Measurements from ENCODE around the gene KIAA0825. TPM values are rescaled to one million over a fixed set of nuclear protein-coding genes. Genes with fewer than 3 reads are reported as not detected.

Gene KIAA0825
- total RNA-seq, 1 experiment from 2014 or later, result 1.9 TPM

- no peaks in the 10 kb centered on the region for H3K4me1 ChIP-seq (replicated peaks; ENCODE audit: insufficient read depth)
- H3K9me3 ChIP-seq (ENCODE audit: insufficient read depth, low read depth), result no peaks in the 10 kb centered on the region
- no peaks in the 10 kb centered on the region for H3K36me3 ChIP-seq (ENCODE audit: low read depth)
- H3K4me3 ChIP-seq, result no peak overlapping the region
- no peak overlapping the region for H3K27ac ChIP-seq
- H3K79me2 ChIP-seq (ENCODE audit: low read depth), result no peaks in the 10 kb centered on the region
- DNase-seq, result no peak
- H2AFZ ChIP-seq, result no peak overlapping the region
- H4K20me1 ChIP-seq (ENCODE audit: insufficient read depth), result no peaks in the 10 kb centered on the region
- ChIA-PET CTCF (no interaction called here), POLR2A (ENCODE audit: unreplicated experiment) (no interaction called here)
- no peaks in the 10 kb centered on the region for H3K27me3 ChIP-seq (ENCODE audit: insufficient read depth, low read depth)
- BruUV-seq (replicated peaks), result no TSS peak
- intact Hi-C loops (cut with micrococcal nuclease; ENCODE audit: unreplicated experiment), result no loop called here
- TF ChIP-seq CTCF (conservative IDR thresholded peaks at IDR 0.05), result no peak
- no peak for TF ChIP-seq EZH2 (IDR thresholded peaks at IDR 0.05; ENCODE audit: low read depth)
- H3K4me2 ChIP-seq, result no peak overlapping the region
- H3K9me2 ChIP-seq (ENCODE audit: insufficient read depth), result no peaks in the 10 kb centered on the region
- no peaks in the 10 kb centered on the region for H3F3A ChIP-seq (ENCODE audit: insufficient read depth, low read depth)
These were observed 146.9 kb downstream of the KIAA0825 start for GRCh38 chr5:94471521-94471920.

- no peaks in the 10 kb centered on the region for H3K79me2 ChIP-seq (ENCODE audit: low read depth)
- no peak for TF ChIP-seq EZH2 (IDR thresholded peaks at IDR 0.05; ENCODE audit: low read depth)
- no peak for TF ChIP-seq CTCF (conservative IDR thresholded peaks at IDR 0.05)
- intact Hi-C loops (cut with micrococcal nuclease; ENCODE audit: unreplicated experiment), result no loop called here
- POLR2A ChIA-PET (ENCODE audit: unreplicated experiment), result no interaction called here
- no peaks in the 10 kb centered on the region for H4K20me1 ChIP-seq (ENCODE audit: insufficient read depth)
- H2AFZ ChIP-seq, result no peak overlapping the region
- no peak for DNase-seq
- H3K27ac ChIP-seq, result no peak overlapping the region
- H3F3A ChIP-seq (ENCODE audit: insufficient read depth, low read depth), result no peaks in the 10 kb centered on the region
- no peaks in the 10 kb centered on the region for H3K27me3 ChIP-seq (ENCODE audit: insufficient read depth, low read depth)
- H3K4me3 ChIP-seq, result no peak overlapping the region
- no peaks in the 10 kb centered on the region for H3K9me3 ChIP-seq (ENCODE audit: insufficient read depth, low read depth)
- no TSS peak for BruUV-seq (replicated peaks)
- no peaks in the 10 kb centered on the region for H3K36me3 ChIP-seq (ENCODE audit: low read depth)
- H3K9me2 ChIP-seq (ENCODE audit: insufficient read depth), result no peaks in the 10 kb centered on the region
- H3K4me2 ChIP-seq, result no peak overlapping the region
- CTCF ChIA-PET, result no interaction called here
- H3K4me1 ChIP-seq (replicated peaks; ENCODE audit: insufficient read depth), result no peaks in the 10 kb centered on the region
These were observed 147.6 kb downstream of the KIAA0825 start for GRCh38 chr5:94470802-94471201.

- DNase-seq, result no peak
- Histone ChIP-seq H3K9me3 (ENCODE audit: insufficient read depth, low read depth) (no peaks in the 10 kb centered on the region), H3F3A (ENCODE audit: insufficient read depth, low read depth) (no peaks in the 10 kb centered on the region), H3K36me3 (ENCODE audit: low read depth) (no peaks in the 10 kb centered on the region), H3K27me3 (ENCODE audit: insufficient read depth, low read depth) (no peaks in the 10 kb centered on the region), H3K4me3 (no peak overlapping the region), H3K79me2 (ENCODE audit: low read depth) (no peaks in the 10 kb centered on the region), H3K9me2 (ENCODE audit: insufficient read depth) (no peaks in the 10 kb centered on the region), H2AFZ (no peak overlapping the region), H3K27ac (no peak overlapping the region), H3K4me2 (no peak overlapping the region), H3K4me1 (replicated peaks; ENCODE audit: insufficient read depth) (no peaks in the 10 kb centered on the region), H4K20me1 (ENCODE audit: insufficient read depth) (no peaks in the 10 kb centered on the region)
- no TSS peak for BruUV-seq (replicated peaks)
- POLR2A ChIA-PET (ENCODE audit: unreplicated experiment), result interaction anchor here (0.5 kb wide), 1 partner anchor 248 kb away, joined by 4 read pairs; no protein-coding TSS in a partner anchor
- no peak for TF ChIP-seq CTCF (conservative IDR thresholded peaks at IDR 0.05)
- TF ChIP-seq EZH2 (IDR thresholded peaks at IDR 0.05; ENCODE audit: low read depth), result no peak
- CTCF ChIA-PET, result interaction anchor here (0.9 kb wide), 1 partner anchor 35 kb away, joined by 3 read pairs; no protein-coding TSS in a partner anchor
- intact Hi-C loops (cut with micrococcal nuclease; ENCODE audit: unreplicated experiment), result no loop called here
These were observed 148.5 kb downstream of the KIAA0825 start for GRCh38 chr5:94469894-94470329.
